AG09309 (cell line): ENCODE measurements around the gene RNF149.

Experiments
- DNase-seq: peaks from one replicate; pipeline ENCODE4 v3.0.0-alpha.2; 2010; ENCODE audit warnings: low read depth
- H3K4me3 ChIP-seq: 2 replicates; pipeline ENCODE4 v1.5.1; 2011; ENCODE audit warnings: mild to moderate bottlenecking, low read depth, low read length, moderate library complexity; ENCODE audit not compliant: control insufficient read depth
- TF ChIP-seq, protein P1 (sequence below): IDR thresholded peaks from 2 replicates; pipeline ENCODE4 v1.5.1; 2011; ENCODE audit warnings: mild to moderate bottlenecking, low read depth, low read length, inconsistent platforms; ENCODE audit not compliant: insufficient read depth, control insufficient read depth; ENCODE audit errors: missing control alignments

RNF149 gene

DNA sequence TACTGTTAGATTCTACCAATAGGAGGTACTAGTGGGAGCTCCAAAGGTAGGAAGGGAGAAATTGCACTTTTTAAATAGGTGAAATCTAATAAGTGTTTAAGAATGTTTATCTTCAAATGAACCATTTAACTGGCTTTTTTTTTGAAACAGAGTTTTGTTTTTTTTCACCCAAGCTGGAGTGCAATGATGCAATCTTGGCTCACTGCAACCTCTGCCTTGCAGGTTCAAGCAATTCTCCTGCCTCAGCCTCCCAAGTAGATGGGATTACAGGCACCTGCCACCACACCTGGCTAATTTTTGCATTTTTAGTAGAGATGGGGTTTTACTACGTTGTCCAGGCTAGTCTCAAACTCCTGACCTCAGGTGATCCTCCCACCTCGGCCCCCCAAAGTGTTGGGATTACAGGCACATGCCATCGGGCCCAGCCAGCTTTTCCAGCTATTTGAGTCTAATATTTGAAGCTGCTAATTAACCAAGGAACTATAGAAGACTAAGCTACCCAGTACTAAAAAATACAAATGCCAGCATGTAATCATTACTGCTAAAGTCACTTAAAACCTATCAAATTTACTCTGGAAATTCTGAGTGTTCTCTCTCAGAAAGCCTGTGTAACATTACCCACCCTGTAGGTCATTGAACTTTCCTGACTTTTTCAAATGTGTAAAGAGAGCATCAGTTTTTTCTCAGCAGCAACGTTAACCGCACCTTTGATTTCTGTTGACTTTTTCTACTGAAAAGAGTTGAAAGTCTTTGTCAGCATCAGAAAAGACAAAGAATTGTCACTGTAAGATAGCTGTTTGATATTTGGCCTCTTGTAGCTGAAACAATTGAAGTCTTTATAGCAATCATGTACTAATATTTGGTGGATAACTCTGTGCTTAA, 24.6 kb upstream of the RNF149 start:
- TF ChIP-seq, protein P1, sequence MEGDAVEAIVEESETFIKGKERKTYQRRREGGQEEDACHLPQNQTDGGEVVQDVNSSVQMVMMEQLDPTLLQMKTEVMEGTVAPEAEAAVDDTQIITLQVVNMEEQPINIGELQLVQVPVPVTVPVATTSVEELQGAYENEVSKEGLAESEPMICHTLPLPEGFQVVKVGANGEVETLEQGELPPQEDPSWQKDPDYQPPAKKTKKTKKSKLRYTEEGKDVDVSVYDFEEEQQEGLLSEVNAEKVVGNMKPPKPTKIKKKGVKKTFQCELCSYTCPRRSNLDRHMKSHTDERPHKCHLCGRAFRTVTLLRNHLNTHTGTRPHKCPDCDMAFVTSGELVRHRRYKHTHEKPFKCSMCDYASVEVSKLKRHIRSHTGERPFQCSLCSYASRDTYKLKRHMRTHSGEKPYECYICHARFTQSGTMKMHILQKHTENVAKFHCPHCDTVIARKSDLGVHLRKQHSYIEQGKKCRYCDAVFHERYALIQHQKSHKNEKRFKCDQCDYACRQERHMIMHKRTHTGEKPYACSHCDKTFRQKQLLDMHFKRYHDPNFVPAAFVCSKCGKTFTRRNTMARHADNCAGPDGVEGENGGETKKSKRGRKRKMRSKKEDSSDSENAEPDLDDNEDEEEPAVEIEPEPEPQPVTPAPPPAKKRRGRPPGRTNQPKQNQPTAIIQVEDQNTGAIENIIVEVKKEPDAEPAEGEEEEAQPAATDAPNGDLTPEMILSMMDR: no peak
- DNase-seq: no peak
- H3K4me3 ChIP-seq: no peak overlapping the region

DNA sequence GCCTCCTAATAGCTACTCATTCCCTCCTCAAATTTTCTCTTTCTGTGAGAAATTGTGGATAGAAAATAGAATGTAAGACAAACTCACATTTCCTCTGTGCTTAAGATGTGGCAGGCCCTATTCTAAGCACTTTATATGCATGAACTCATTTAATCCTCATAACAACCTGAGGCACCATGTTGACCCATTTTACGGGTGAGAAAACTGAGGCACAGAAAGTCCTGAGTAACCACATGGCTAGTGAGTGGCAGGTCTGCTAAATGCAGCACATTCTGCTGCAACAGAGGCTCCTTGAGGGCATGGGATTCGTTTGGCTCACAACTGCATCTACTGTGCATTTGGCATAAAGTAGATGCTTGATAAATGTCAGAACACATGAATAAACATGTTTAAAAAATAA, 22.7 kb upstream of the RNF149 start:
- H3K4me3 ChIP-seq: no peak overlapping the region
- TF ChIP-seq, protein P1: no peak
- no peak for DNase-seq

DNA sequence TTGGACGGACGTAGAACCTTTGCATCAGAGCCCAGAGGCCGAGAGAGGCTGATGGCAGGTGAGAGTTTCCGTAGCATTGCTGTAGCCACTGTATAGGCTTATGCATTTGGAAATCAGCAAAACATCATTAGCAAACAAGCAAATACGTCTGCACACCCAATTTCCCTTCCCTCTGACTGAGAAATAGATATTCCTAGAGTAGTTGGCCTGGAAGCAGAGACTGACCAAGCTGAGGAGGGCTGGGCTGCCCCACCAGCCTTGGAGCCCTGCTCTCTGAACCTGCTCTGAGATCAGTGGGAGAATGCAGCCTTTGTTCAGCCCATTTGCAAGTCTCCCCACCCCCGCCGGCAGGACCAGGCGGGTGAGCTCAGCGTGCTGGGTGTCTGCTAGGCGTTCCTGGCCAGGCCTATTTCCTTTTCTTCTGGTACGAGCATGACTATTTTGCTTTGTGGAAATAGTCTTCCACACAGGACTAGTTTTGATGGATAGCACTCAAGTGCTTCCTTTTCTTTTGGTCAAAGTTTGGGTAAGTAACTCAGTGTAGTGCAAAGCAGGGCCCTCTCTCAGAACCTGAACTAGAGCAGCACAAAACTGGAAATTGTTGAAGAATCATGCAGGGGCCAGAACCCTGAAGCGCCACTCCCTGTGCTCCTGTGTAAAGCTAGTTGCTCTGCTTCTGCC, 21.9 kb upstream of the RNF149 start:
- H3K4me3 ChIP-seq: no peak overlapping the region
- TF ChIP-seq, protein P1: no peak
- no peak for DNase-seq

DNA sequence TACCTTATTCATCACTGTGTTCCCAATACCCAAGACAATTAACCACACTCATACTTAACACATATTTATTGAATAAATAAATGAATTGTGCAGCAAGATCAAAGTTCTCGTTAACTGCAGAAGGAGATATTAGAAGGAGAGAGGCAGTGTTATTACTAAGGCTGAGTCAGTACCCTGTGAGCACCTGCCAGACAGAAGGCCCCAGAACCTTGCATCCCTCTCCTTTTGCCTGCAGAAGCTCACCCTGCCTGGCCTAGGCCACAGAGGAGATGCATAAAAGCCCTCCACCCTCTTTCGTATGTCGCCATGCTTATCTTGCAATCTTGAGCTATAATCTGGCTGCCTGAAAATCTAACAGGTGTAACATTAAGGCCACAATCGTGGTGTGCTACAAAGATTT, 20.5 kb upstream of the RNF149 start:
- TF ChIP-seq, protein P1: no peak
- no peak for DNase-seq
- no peak overlapping the region for H3K4me3 ChIP-seq

DNA sequence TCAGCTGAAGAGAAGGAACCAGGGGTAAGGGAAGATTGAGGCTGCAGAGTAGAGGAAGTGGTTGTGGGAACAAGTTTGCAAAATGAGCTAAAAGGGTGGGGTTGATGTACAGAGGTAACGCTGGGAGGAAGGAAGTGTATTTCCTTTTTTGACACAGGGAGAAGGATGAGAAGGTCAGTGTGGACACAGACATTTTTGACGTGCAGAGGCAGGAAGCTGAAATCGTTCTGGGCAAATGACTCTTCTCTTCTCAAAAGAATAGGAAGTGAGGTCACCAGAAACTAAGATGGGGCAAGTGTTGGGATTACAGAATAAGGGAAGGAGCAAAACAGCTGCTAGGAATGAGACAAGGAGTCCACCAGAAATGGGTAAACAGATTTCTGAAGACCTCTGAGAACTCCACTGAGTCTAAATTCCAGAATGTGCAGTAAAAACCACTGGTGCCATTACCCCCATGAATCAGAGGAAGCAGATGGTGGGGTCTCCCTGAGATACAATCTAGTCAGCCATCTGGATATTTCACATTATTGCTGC, 20.0 kb upstream of the RNF149 start:
- TF ChIP-seq, protein P1: no peak
- H3K4me3 ChIP-seq: no peak overlapping the region
- no peak for DNase-seq

DNA sequence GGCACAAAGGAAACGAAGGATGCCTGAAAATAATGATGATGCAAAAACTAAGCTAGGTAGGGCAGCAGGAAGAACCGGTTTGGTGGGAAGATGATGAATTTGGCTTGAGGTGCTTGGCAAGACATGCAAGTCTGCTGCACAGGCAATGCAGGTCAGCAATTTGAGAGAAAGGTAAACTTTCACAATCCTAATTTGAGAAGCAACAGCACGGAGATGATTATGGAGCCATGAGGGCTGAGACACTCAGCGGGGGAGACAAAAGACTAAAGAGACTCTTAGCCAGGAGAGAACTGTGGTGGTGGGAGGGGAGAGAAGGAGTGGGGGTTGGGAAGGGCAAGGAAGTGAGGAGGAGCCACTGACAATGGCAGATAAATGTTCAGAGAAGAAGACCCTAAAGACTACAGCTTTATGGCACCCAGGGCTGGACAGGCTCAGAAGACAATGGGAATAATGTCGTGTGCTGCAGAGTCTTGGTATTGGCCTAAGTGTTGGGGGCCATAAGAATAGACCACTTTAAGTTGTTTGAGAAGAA, 19.4 kb upstream of the RNF149 start:
- no peak for DNase-seq
- no peak overlapping the region for H3K4me3 ChIP-seq

More for the DNA sequence above, 19.4 kb upstream of the RNF149 start:
- TF ChIP-seq, protein P1: no peak
